Measurements from ENCODE around the gene EIF2B1.

EIF2B1 gene

GRCh38 chr12:123633379-123634141 is at the start of gene EIF2B1, which contains the start of gene GTF2H3:
Gene EIF2B1, minus strand, starts transcription at chr12:123633686. Its CDS starts 129 bp downstream, at chr12:123633557.
Gene GTF2H3, plus strand, starts transcription at chr12:123633829. Its CDS starts 31 bp downstream, at chr12:123633860.
- DNase-seq = peak; percentile 97

GRCh38 chr12:123681605-123682004 is 48.1 kb upstream of the EIF2B1 start:
- DNase-seq = no peak

- no peak for DNase-seq
Observed at GRCh38 chr12:123678981-123679380, 45.5 kb upstream of the EIF2B1 start.

GRCh38 chr12:123676616-123677320 is 43.3 kb upstream of the EIF2B1 start:
- no peak for DNase-seq

GRCh38 chr12:123675436-123675835 is 42.0 kb upstream of the EIF2B1 start:
- no peak for DNase-seq

- no peak for DNase-seq
Observed at GRCh38 chr12:123671876-123672275, 38.4 kb upstream of the EIF2B1 start.

- DNase-seq = peak; percentile 94
Observed at GRCh38 chr12:123670882-123671728, 37.6 kb upstream of the EIF2B1 start, which contains the start of gene TCTN2. Gene TCTN2, plus strand, starts transcription at chr12:123671113. Its CDS starts 128 bp downstream, at chr12:123671241.

- DNase-seq = no peak
Observed at GRCh38 chr12:123667771-123668170, 34.3 kb upstream of the EIF2B1 start.

GRCh38 chr12:123659996-123660727 is 26.7 kb upstream of the EIF2B1 start:
- no peak for DNase-seq

GRCh38 chr12:123657211-123657610 is 23.7 kb upstream of the EIF2B1 start:
- no peak for DNase-seq

- DNase-seq = no peak
Observed at GRCh38 chr12:123656392-123656791, 22.9 kb upstream of the EIF2B1 start.

- DNase-seq = no peak
Observed at GRCh38 chr12:123655420-123655819, 21.9 kb upstream of the EIF2B1 start.

- DNase-seq = no peak
Observed at GRCh38 chr12:123654129-123654701, 20.7 kb upstream of the EIF2B1 start.

- DNase-seq = no peak
Observed at GRCh38 chr12:123648401-123648800, 14.9 kb upstream of the EIF2B1 start.

- no peak for DNase-seq
Observed at GRCh38 chr12:123645878-123646277, 12.4 kb upstream of the EIF2B1 start.

GRCh38 chr12:123645380-123645779 is 11.9 kb upstream of the EIF2B1 start:
- DNase-seq = no peak

GRCh38 chr12:123643911-123644310 is 10.4 kb upstream of the EIF2B1 start:
- DNase-seq = no peak

GRCh38 chr12:123634142-123634561 is 666 bp upstream of the EIF2B1 start:
- no peak for DNase-seq

GRCh38 chr12:123621619-123622530 is 11.6 kb downstream of the EIF2B1 start:
- no peak for DNase-seq

GRCh38 chr12:123621101-123621500 is 12.4 kb downstream of the EIF2B1 start:
- no peak for DNase-seq

GRCh38 chr12:123617580-123617979 is 15.9 kb downstream of the EIF2B1 start:
- DNase-seq = no peak
